Activated CD8-positive, alpha-beta memory T cell treated with anti-CD3 and anti-CD28 coated beads, Interleukin-2, amount 50 U/mL, for 48 hours (primary cell): ENCODE results near the gene MDC1.
A peak's percentile ranks its signal among the peaks of the same experiment; 100 is the strongest.

Source experiments
- DNase-seq: peaks from one replicate; pipeline ENCODE4 v3.0.0-alpha.2; 2020

Gene MDC1

DNA sequence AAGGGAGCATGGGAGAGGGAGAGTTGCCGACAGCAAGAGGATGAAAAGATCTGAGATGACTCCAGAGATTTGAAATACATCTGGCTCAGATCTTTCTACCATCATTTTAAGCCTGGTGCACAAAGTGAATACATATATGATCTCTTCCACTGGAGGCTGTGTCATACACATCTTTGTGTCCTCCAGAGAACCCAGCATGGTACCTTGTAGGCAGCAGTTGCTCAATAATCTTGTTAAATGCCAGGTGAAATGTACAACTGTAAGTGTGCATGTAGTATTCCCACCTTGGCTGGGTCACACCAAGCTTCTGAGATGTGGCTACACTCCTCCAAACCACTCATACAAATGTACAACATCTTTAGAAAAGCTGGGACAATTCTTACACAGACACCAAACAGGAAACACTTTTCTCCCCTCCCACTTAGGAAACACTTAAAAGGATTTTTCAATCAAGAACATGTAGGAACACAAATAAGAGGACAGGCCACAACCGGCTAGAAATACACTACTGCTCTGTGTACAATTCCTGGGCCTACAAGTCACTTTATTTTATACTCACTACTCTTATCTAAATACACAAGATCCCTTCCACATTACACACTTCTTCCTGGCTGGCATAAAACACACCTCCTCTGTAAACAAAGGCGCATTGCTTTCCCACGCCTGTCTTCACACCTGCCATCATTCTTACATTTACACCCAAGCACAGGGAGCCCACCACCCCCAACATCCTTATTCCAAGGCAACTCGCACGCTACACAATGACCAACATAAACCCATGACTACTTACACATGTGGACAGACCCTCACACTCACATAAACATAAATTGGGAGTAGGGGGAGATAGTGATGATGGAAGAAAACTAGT lies 31.1 kb upstream of the MDC1 start:
- DNase-seq = no peak

DNA sequence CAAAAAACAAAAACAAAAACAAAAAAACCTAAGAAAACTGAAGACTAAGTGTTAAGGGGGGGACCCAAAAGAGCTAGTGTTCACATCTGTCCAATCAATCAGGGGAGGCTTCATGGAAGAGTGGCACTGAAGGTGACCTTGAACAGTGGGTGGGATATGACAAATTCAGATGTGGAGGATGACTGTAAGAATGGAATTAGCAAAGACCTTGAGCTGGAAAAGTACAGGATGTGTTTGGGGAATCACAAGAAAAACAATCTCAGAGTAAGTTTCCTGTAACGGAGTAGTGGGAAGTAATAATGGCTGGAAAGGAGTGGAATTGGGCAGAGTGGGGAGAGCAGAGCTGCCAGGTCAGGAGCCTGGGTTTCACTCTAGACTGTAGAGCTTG lies 30.2 kb upstream of the MDC1 start:
- DNase-seq = no peak

DNA sequence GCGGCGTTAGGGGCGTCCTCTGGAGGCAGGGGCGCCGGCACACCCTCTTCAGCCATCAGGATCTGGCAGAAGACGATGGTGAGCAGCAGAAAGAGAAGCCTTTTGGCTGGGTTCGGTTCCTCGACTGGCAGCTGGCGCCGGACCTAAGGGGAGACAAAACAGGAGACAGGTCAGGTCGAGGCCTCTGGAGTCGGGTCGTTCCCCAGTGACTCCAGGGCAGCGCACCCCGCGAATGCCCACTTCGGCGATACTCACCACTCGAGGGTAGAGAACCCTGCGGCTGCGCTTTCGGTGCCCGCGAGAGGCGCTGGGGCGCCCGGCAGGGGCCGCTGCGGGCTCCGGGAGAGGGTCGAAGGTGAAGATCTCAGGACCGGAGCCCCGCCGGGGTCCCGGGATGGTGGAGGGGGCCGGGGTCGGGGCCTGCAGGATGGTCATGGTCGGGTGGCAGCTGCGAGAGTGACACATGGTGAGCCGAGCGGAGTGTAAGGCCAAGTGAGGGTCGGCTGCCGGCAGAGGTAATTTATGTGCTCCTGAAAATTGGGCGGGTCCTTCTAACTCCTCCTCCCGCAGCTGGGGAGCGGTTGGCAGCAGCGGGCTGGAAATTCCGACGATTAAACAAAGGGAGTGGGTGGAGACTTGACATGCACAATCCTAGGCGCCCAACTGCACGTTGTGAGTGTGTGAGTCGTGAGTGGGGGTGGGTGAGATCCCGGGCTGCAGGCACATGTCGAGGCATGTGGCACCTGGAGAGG lies 27.1 kb upstream of the MDC1 start, which contains the start of gene IER3:
TSS of gene IER3 (minus strand) at position 494 of the 752 bp plus-strand sequence. CDS start at position 465, 29 bp downstream.
- peak; percentile 96 for DNase-seq

DNA sequence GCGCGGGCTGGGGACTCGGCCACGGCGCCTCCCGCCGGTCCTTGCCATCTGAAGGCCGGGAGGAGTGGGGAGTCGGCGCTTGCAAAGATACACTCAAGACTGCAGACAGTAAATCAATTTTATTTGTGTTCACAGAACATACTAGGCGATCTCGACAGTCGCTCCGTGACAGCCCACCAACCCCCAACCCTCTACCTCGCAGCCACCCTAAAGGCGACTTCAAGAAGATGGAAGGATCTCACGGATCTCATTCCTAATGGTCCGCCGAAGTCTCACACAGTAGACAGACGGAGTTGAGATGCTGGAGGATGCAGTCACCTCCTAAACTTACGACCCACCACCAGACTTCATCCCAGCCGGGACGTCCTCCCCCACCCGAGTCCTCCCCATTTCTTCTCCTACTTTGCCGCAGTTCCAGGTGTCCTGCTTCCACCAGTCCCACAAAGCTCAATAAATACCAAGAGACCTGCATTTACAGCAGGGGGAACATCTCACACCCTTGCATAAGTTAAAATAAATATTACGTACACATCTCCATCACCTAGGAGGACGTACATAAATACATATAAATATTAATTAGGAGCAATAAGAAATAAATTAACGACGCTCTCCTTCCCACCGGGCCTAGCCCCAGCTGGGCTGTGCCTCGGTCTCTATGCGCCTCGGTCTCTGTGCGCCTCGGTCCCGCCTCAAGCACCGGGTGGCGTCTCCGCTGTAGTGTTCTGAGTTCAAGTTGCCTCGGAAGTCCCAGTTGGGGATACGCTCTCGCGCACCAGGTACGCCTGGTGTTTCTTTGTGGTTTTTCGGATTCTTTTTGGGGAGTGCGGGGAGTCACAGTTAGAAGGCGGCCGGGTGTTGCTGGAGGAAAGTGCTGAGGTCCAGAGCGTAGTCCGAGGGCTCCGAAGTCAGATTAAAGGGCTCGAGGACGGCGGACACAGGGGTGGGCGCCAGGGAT lies 26.3 kb upstream of the MDC1 start:
- peak; percentile 82 for DNase-seq

DNA sequence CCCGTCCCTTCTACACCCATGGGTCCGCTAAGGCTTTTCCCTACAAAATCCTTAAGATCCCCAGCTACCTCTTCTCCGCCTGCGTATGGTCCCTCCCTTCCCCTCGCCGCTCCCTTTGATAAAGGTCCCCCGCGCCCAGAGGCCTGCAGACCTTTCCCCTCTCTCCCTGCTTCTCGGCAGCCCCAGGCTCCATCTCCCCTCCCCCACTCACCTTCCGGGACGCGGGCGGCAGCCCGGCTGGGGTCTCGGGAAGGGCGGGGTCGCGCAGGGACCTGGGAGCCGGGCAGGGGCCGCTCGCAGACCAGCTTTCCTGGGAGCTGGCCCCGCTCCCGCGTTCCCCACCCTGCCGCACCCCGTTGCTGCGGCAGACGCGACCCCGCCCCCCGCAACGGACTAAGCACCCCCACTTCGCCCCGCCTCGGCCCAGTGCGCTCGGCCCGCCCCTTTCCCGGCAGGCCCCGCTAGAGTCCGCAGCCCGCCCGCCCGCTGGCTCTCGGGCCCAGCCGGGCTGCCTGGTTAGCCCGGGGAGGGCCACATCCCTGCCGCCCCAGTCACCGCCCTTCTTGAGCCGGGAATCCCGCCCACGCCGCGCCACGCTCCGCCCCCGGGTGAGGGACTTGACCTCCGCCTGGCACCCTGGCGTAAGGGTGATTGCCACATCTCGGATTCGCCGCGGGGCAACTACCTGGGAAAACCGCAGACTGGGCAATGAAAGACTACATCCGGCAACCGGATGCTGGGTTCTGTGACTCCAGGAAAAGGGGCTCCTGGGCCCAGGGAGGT lies 25.4 kb upstream of the MDC1 start, which contains the start of gene FLOT1:
TSS of gene FLOT1 (minus strand) at position 372 of the 783 bp plus-strand sequence. CDS start 498 bp downstream, outside the sequence.
- DNase-seq = peak; percentile 100

DNA sequence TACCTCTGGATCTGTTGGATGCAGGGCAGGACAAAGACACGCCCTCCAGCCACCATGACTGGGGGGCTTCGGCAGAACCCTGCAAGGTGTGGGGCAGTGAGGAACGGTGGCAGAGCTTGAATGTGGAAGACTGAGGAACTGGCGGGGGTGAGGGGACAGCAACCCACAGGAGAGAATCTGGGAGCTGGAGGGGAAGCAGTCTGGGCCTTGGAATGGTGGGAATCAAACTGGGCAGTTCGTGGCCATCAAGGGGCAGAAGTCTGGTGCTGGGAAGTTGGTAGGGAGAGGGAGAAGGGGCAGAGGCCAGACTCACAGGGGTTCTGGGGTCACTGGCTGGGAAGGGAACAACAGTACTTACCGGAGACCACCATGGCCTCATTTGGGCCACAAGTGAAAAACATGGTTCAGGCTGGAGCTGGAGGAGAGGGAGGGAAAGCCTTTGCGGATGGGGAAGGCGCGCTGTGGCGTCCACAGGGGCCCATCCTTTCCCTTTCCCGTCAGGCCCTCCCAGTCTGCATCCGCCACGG lies 24.8 kb upstream of the MDC1 start:
- no peak for DNase-seq

DNA sequence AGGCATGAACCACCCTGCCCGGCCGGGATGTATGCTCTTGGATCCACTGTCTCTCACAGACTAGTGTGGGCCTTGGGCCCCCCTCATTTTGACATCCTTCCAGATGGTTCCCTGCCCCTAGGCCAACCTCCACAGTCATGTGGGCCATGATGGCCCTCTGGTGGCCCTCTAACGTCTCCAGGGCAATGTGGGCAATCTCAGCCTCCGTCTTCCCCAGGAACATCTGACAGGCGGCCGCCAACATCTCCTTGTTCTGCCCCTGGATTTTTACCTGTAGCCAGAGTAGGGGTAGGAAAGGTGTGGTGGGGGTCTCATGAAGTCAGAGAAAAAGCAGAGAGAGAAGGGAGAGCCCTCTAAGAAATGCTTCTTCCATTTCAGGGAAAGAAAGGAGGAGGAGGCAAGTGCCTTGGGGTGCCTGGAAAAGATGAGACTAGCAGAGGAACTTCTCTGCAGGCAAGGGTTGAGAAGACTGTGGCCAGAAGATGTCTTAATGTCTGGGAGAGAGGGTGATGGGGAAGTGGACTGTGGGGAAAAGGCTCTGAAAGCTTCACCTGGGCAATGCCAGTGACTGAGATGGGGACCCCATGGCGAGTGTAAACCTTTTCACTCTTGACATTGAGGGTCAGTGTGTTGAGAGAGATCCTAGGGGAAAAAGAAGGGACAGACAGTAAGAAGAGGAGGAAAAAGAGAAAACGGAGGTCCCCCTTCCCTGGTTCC lies 24.1 kb upstream of the MDC1 start:
- DNase-seq = peak; percentile 72

DNA sequence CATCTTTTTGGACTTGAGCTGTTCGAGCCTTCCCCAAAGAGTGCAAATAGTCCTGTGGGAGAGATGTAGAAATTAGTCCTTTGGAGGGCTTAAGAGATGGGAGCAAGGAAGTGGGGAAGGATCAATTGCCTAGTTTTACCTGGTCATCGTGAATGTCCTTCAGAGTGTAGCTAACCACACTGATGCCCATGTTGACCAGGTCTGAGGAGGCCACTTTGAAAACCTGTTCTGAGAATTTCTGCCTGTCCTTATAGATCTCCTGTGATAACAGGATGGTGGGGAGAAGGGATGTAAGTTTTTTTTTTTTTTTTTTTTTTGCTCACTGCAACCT lies 23.4 kb upstream of the MDC1 start:
- DNase-seq = no peak

DNA sequence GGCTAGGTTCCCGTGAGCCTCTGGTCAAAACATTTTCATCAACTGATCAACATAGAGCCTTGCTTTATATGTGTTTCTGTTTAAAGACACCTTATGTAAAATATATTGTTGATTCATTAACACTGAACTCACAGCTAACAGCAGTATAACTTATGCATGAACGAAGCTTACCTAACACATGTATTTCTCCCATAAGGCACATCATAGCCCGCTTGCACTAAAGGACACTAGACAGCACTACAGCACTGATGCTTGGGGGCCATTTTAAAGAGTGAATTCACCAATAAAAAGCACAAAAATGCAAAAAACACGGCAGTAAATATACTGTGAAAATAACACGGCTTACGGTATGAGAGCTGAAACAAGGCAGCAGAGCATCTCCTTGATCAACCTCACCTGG lies 21.5 kb upstream of the MDC1 start:
- DNase-seq = no peak

DNA sequence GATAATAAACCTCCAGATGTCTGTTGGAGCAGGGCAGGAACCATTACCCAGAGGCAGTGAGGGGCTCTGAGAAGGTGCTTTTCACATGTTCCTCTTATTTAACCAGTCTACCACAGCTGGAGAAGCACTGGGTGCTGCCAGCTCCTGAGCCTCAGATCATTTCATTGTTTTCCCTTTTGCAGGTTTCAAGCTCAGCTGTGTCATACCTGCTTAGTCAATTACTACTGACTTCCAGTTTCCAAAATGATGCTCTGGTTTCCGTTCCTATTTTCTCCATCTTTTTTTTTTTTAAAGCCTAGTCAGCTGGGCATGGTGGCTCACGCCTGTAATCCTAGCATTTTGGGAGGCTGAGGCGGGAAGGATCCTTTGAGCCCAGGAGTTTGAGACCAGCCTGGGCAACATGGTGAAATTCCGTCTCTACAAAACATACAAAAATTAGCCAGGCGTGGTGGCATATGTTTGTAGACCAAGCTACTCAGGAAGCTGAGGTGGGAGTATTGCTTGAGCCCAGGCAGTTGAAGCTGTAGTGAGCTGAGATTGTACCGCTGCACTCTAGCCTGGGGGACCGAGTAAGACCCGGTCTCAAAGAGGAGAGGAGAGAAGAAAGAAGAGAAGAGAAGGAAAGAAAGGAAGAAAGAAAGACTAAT lies 18.7 kb upstream of the MDC1 start:
- no peak for DNase-seq

DNA sequence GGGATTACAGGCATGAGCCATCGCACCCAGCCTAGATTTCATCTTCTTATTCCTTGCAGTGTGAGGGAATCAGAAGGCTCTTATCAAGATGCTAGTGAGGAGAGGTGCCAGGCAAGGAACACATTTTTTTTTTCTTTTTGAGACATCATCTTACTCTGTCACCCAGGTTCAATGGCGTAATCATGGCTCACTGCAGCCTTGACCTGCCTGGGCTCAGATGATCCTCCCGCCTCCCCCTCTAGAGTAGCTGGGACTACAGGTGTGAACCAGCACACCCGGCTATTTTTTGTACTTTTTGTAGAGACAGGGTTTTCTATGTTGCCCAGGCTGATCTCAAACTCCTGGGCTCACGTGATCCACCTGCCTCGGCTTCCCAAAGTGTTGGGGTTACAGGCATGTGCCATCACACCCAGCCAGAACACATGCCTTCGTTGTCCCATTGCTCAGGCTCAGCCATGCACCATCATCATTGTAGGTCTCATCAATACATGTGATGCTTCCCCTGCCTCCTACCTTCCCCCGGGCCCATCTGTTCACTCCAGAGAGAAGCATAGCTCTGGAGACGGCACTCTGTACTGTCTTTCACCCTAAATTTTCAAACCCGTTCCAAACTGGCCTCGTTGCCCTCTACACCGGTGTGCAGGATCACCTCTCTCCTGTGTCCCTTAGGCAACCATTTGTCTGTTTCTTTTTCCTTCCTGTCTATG lies 15.3 kb upstream of the MDC1 start:
- DNase-seq = no peak

DNA sequence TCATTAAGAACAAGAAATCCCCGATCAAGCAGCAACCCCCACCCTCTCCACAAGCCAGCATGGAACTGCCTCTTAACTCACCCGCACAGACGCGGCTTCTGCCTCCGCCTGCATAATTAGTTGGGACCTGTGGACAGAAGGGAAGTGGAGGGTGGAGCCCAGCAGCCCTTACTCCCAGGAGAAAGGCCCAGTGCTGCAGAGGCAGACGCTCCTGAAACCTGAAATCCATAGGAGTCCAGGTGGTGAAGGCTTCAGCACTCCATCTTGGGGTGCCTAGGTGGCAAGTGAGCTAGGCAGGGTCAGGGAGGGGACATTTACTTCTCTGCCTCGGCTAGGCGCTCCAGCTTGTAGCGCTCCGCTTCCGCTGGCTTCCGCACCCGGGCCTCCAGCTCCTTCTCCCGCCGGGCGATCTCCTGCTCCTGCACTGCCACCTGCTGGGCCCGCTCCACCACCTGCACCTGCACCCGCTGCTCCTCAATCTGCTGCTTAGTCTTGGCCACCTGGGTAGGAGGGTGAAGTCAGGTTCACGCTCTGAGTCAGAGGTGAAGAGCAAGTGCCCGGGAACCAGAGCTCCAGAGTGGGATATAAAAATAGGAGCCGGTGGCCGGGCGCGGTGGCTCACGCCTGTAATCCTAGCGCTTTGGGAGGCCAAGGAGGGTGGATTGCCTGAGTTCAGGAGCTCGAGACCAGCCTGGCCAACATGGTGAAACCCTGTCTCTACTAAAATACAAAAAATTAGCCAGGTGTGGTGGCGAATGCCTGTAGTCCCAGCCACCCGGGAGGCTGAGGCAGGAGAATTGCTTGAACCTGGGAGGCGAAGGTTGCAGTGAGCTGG lies 13.7 kb upstream of the MDC1 start:
- peak; percentile 89 for DNase-seq

DNA sequence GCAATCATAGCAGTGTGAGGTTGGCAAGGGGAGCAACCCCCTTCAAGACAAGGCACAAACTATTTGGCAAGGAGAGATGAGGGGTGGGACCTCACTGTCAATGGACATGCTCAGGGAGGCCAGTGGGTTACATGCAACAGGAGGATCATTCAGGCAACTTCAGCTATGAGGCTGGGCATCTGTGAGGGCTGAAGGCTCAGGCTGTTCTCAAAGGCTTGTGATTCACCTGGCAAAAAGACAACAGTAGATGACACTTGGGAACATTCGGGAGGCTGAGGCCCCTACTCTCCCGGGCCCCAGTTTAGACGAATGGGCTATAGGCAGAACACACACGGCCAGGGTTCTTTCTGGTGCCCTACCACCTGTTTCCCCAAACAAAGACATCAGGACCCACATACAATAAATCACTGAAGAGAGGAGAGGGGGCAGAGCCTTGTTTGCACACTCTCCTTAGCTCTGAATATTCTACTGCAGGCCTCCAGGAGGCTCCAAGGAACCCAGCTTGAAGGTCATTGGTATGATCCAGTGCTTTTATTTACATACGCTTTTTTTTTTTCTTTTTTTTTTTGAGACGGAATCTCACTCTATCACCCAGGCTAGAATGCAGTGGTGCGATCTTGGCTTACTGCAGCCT lies 11.0 kb upstream of the MDC1 start:
- no peak for DNase-seq

DNA sequence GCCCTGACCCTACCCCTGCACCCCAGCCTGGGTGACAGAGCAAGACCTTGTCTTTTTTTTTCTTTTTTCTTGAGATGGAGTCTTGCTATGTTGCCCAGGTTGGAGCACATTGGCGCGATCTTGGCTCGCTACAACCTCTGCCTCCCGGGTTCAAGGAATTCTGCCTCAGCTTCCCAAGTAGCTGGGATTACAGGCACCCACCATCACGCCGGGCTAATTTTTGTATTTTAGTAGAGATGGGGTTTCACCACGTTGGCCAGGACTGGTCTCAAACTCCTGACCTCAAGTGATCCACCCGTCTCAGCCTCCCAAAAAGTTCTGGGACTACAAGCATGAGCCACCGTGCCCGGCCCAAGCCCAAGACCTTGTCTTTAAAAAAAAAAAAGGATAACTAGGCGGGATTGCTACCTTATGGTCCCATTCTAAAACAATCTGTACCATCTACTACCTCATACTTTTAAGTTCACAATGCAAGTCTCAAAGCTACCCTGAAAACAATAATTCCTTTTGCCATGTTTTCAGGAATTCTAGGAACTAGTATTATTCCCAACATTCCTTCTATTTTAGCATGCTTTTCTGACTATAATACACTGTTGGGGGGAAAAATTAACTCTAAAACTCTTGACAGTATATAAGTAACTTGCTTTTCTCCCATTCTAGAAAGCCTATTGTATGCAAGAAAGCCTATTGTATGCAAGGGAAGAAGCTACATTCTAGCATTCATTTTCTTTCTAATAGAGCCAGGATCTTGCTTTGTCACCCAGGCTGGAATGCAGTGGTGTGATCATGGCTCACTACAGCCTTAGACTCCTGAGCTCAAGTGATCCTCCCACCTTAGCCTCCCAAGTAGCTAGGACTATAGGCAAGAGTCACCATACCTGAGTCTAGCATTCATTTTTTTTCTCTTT lies 9.7 kb upstream of the MDC1 start:
- DNase-seq = no peak

DNA sequence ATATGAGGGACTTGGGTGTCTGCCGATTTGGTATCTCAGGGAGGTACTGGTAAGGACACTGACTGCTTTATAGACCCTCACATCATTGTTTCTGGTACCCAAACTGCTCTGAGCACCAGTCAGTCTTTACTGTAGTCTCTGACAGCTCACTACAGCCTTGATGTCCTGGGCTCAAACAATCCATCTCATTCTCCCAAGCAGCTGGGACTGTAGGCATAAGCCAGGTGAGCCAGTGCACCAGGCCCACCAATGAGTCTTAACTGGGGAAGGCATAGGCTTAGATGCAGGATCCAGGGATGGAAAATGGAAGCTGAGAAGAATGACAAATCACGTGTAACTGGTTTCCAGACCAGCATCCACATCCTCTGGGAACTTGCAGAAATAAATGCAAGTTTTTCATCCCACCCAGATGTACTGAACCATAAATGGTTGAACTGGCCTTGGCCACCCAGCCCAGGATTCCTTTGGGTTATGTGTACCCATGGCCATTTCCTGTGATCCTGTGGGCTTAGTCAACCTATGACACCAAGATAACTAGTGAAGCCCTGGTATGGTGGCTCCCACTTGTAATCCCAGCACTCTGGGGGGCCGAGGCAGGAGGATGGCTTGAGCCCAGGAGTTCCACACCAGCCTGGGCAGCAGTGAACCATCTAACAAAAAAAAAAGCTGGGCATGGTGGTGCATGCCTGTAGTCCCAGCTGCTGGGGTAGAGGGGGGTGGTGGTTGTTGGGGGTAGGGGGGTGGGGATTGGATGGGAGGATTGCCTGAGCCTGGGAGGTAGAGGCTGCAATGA lies 8.8 kb upstream of the MDC1 start:
- peak; percentile 72 for DNase-seq

DNA sequence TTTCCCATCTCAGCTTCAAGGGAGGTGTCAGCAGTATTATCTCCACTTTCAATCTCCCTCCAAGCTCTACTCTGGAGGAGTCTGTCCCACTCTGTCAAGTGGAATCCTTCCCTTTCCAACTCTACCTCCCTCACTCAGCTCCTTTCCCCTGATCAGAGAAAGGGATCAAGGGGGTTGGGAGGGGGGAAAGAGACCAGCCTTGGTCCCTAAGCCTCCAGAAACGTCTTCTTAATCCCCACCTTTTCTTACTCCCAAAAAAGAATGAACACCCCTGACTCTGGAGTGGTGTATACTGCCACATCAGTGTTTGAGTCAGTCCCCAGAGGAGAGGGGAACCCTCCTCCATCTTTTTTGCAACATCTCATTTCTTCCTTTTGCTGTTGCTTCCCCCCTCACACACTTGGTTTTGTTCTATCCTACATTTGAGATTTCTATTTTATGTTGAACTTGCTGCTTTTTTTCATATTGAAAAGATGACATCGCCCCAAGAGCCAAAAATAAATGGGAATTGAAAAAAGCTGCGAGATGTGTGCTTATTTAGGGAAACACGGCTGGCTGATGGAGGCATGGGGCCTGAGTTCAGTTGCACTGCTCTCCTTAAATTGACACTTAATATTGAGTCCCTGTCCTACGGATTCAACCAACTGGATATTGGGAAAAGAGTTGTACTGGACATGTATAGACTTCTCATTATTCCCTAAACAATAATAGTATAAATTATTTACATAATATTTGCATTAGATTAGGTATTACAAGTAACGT lies 8.0 kb upstream of the MDC1 start:
- no peak for DNase-seq
